GM12878 (cell line): ENCODE measurements around the gene STON1. TPM values are rescaled to one million over a fixed set of nuclear protein-coding genes. Genes with fewer than 3 reads are reported as not detected.

Experiments
- ATAC-seq: fragments of 200-7000 bp; cut with Tn5 transposase; 3 replicates; pipeline ENCODE4 v1.9.1; 2020; ENCODE audit warnings: mild to moderate bottlenecking, moderate library complexity
- BruUV-seq: library from RNA; stranded (reverse); fragments of 400-500 nt; replicated peaks from 2 replicates; lab custom pipeline; 2021; lab: Mats Ljungman, UMichigan
- CTCF ChIA-PET: fragments of 300-600 bp; sonication (Branson Sonifier 250); formaldehyde crosslinking; extraction: SDS; loops from one replicate; lab custom pipeline; 2021; ENCODE audit warnings: inconsistent platforms; lab: Yijun Ruan, JAX
- POLR2A ChIA-PET: fragments of 350-600 bp; formaldehyde crosslinking; extraction: SDS; loops from one replicate; lab custom pipeline; 2021; ENCODE audit warnings: inconsistent platforms; lab: Charles Lee
- RAD21 ChIA-PET: fragments of 300-600 bp; sonication (Branson Sonifier 250); formaldehyde crosslinking; loops from one replicate; lab custom pipeline; 2023; ENCODE audit warnings: antibody characterized with exemption; ENCODE audit not compliant: unreplicated experiment; lab: Charles Lee
- SMC1A ChIA-PET: fragments of 300-600 bp; sonication (Branson Sonifier 250); formaldehyde crosslinking; loops from one replicate; lab custom pipeline; 2023; ENCODE audit not compliant: unreplicated experiment, uncharacterized antibody; lab: Charles Lee
- DNase-seq: peaks from one replicate; pipeline ENCODE4 v3.0.0-alpha.2; 2011; ENCODE audit warnings: low read depth, low spot score
- FAIRE-seq: peaks from 3 replicates; lab custom pipeline; 2011; peaks lifted over from hg19 to GRCh38; lab: Jason Lieb, UNC
- H2AFZ ChIP-seq: 2 replicates; pipeline ENCODE4 v1.6.0; 2011; ENCODE audit warnings: low read depth, low read length, control low read depth; ENCODE audit not compliant: control insufficient read depth
- H3K27ac ChIP-seq: 2 replicates; pipeline ENCODE4 v1.5.1; 2011; ENCODE audit warnings: control low read depth; ENCODE audit not compliant: control insufficient read depth, insufficient read depth
- H3K27me3 ChIP-seq, 2 experiments: replicated peaks in 1 of 2; 2 replicates each; pipeline versions ENCODE4 v1.6.0 to v1.6.1; 2011; ENCODE audit warnings: low read length in 1 of 2; ENCODE audit not compliant: control insufficient read depth in 2 of 2, insufficient read depth in 2 of 2
- H3K36me3 ChIP-seq, 2 experiments: 2 replicates each; pipeline ENCODE4 v1.5.1; 2011; ENCODE audit warnings: low read length in 1 of 2; ENCODE audit not compliant: control insufficient read depth in 2 of 2, insufficient read depth in 2 of 2
- H3K4me1 ChIP-seq: 2 replicates; pipeline ENCODE4 v1.6.1; 2011; ENCODE audit warnings: mild to moderate bottlenecking, low read length, moderate library complexity, mixed read lengths; ENCODE audit not compliant: control insufficient read depth, insufficient read depth
- H3K4me2 ChIP-seq: 2 replicates; pipeline ENCODE4 v1.6.0; 2011; ENCODE audit warnings: control low read depth; ENCODE audit not compliant: control insufficient read depth, insufficient read depth
- H3K4me3 ChIP-seq: fragments of 200-600 bp; sonication (generic); 2 replicates; pipeline ENCODE4 v1.5.1; 2016
- H3K79me2 ChIP-seq: 2 replicates; pipeline ENCODE4 v1.6.0; 2011; ENCODE audit warnings: low read length; ENCODE audit not compliant: control insufficient read depth, insufficient read depth
- H3K9ac ChIP-seq: 2 replicates; pipeline ENCODE4 v1.8.0; 2011; ENCODE audit warnings: low read length, control low read depth, mixed read lengths; ENCODE audit not compliant: control insufficient read depth, insufficient read depth
- H3K9me3 ChIP-seq: replicated peaks from 3 replicates; pipeline ENCODE4 v1.5.1; 2011; ENCODE audit warnings: mild to moderate bottlenecking, low read length; ENCODE audit not compliant: control insufficient read depth, insufficient read depth
- H4K20me1 ChIP-seq: 2 replicates; pipeline ENCODE4 v1.6.0; 2011; ENCODE audit not compliant: control insufficient read depth, insufficient read depth
- MEF2B ChIP-seq: fragments of 450-650 bp; IDR thresholded peaks from 2 replicates; pipeline ENCODE4 v1.6.1; 2018; ENCODE audit warnings: mild to moderate bottlenecking, moderate library complexity; ENCODE audit not compliant: partially characterized antibody, poor library complexity, severe bottlenecking
- RUNX3 ChIP-seq: IDR thresholded peaks from 2 replicates; pipeline ENCODE4 v1.6.1; 2012; ENCODE audit warnings: low read length, inconsistent platforms
- SPI1 ChIP-seq: IDR thresholded peaks from 2 replicates; pipeline ENCODE4 v1.6.1; 2011; ENCODE audit warnings: low read depth, mild to moderate bottlenecking, low read length, moderate library complexity, borderline replicate concordance; ENCODE audit not compliant: insufficient read depth
- STAT3 ChIP-seq: IDR thresholded peaks from 2 replicates; pipeline ENCODE4 v1.6.1; 2011; ENCODE audit warnings: low read depth, low read length, improper control_type of control experiment
- TCF12 ChIP-seq: IDR thresholded peaks from 2 replicates; pipeline ENCODE4 v1.6.1; 2011; ENCODE audit warnings: low read depth, mild to moderate bottlenecking, low read length
- WGBS: methylation state at CpG from one replicate; pipeline ENCODE4 v1.1.6; 2016; ENCODE audit warnings: low lambda C conversion rate; ENCODE audit not compliant: insufficient replicate concordance, insufficient coverage; ENCODE audit errors: missing lambda C conversion rate; 5-methylcytosine and 5-hydroxymethylcytosine counted together
- in situ Hi-C: fragments of 300-500 bp; cut with MboI; formaldehyde crosslinking; loops from 9 replicates; pipeline ENCODE4 v1.14.3; 2018; ENCODE audit warnings: mixed read lengths
- intact Hi-C: fragments of 100-400 bp; cut with micrococcal nuclease; formaldehyde crosslinking; loops from one replicate; pipeline ENCODE4 v1.14.2; 2022; ENCODE audit not compliant: unreplicated experiment
- polyA plus RNA-seq, 11 experiments: library from polyadenylated mRNA; depleted of rRNA in 4 of 11; unstranded in 6 of 11; stranded (reverse) in 5 of 11; fragments of >200 nt; fragmentation: Nextera tagmentation in 4 of 11; fragmentation: Illumina TruSeq in 1 of 11; extraction: Ambion mirVana in 4 of 11; extraction: Trizol in 1 of 11; gene quantifications; 1 replicate in 1 of 11; 2 replicates in 10 of 11; pipeline versions ENCODE4 v1.2.1 to v1.2.3, GENCODE V29; 2011 to 2016; ENCODE audit warnings: inconsistent platforms in 2 of 11, missing spikeins in 2 of 11, low read depth in 1 of 11
- total RNA-seq, 4 experiments: library from RNA; depleted of rRNA in 3 of 4; stranded (reverse); fragments of >200 nt in 3 of 4; fragmentation: Illumina TruSeq in 1 of 4; extraction: Trizol in 1 of 4; gene quantifications; 2 replicates each; pipeline versions ENCODE4 v1.2.1 to v1.2.3, GENCODE V29; 2013 to 2021

Gene STON1
- total and polyA plus RNA-seq, 10 of the 15 experiments (the other 5 are each of a cell fraction or from before 2014, with no cell fraction given): 0.11 to 0.90 (median 0.22) TPM; not detected in 2

DNA sequence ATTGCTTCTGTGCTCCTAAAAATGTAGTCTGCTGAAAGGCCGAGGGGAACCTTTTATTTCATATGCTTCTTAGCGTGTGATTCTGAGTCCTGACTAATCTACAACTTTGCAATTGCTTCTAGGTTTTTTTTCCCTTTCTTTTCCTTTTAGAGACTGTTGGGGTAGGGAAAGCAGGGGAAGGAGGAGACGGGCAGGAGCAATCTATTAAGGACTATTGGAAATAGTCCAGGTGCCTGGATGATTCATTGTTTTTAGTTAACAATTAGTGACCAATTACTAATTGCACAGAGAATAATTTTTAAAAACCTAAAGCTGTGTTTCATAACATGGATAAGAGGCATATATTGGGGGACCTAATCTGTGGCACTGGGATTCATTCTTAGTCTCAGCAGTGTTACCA is 49.4 kb upstream of the STON1 start:
- peaks cover 2 to 21% of the 10 kb centered on the region in 2 experiments for H3K36me3 ChIP-seq
- in situ Hi-C loops (no loop called here), intact Hi-C loops (no loop called here)
- H3K79me2 ChIP-seq: no peaks in the 10 kb centered on the region
- CTCF ChIA-PET: no interaction called here
- ATAC-seq (no peak), DNase-seq (no peak), FAIRE-seq (no peak)
- no peaks in the 10 kb centered on the region for H4K20me1 ChIP-seq
- whole genome bisulfite sequencing: 100% methylated on average over 3 of the region's 3 CpGs
- H3K4me1 ChIP-seq: no peaks in the 10 kb centered on the region
- no peaks in the 10 kb centered on the region for H3K27me3 ChIP-seq
- no peak overlapping the region for H2AFZ ChIP-seq
- no peak overlapping the region for H3K4me3 ChIP-seq
- no peak overlapping the region for H3K4me2 ChIP-seq
- SMC1A ChIA-PET: no interaction called here
- no peak overlapping the region for H3K9ac ChIP-seq
- no TSS peak for BruUV-seq
- no peak overlapping the region for H3K27ac ChIP-seq
- RAD21 ChIA-PET: no interaction called here
- no peak for TF ChIP-seq TCF12
- H3K9me3 ChIP-seq: no peaks in the 10 kb centered on the region
- POLR2A ChIA-PET: no interaction called here

DNA sequence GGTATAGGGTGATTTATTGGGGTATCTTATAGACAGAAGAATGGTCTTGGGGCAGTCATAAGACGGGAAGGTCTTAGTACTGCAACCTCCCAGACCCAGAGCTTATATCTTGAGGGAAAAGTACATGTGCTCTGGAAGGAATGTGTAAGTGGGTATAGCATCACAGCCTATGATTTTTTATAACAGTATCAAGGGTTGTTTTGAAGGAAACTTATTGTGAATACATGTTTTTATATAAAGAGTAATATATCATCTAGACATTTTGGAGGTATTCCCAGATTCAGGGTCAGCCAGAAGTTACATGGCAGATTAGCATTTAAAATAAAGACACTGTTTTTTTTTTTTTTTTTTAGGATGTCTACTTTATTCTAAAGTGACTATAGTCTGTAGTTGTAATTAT is 47.6 kb upstream of the STON1 start:
- no peaks in the 10 kb centered on the region for H3K79me2 ChIP-seq
- H2AFZ ChIP-seq: no peak overlapping the region
- ChIA-PET POLR2A (no interaction called here), RAD21 (no interaction called here), CTCF (interaction anchor here (0.6 to 1.7 kb wide), 2 partner anchors 9 to 23 kb away, joined by 3 read pairs; no protein-coding TSS in a partner anchor), SMC1A (interaction anchor here (0.8 to 1.3 kb wide), 4 partner anchors 7 to 37 kb away, joined by 3 to 5 read pairs (median 4); no protein-coding TSS in a partner anchor)
- WGBS: 100% methylated on average over 1 of the region's 1 CpG
- no peak for DNase-seq
- no peak overlapping the region for H3K4me3 ChIP-seq
- peaks cover 2 to 19% of the 10 kb centered on the region in 2 experiments for H3K36me3 ChIP-seq
- no peak for ATAC-seq
- H4K20me1 ChIP-seq: no peaks in the 10 kb centered on the region
- H3K4me1 ChIP-seq: no peaks in the 10 kb centered on the region
- H3K9ac ChIP-seq: no peak overlapping the region
- H3K9me3 ChIP-seq: no peaks in the 10 kb centered on the region
- no peak overlapping the region for H3K4me2 ChIP-seq
- in situ Hi-C loops (no loop called here), intact Hi-C loops (no loop called here)
- no TSS peak for BruUV-seq
- no peak for FAIRE-seq
- no peak overlapping the region for H3K27ac ChIP-seq
- TF ChIP-seq SPI1 (no peak), MEF2B (no peak), STAT3 (no peak), RUNX3 (no peak)
- no peaks in the 10 kb centered on the region for H3K27me3 ChIP-seq
